Mucosa of rectum (tissue), 2 donors: ENCODE results near the gene ROCK1.

Experiments
- H3K27ac ChIP-seq, 2 donors: one replicate each; pipeline ENCODE4 v1.7.0; 2013; ENCODE audit warnings: inconsistent platforms in 2 of 2, low read depth in 2 of 2, low read length in 2 of 2
- H3K27me3 ChIP-seq, 2 donors: one replicate each; pipeline ENCODE4 v1.7.0; 2013; ENCODE audit warnings: low read length in 2 of 2; ENCODE audit not compliant: control insufficient read depth in 2 of 2, insufficient read depth in 2 of 2
- H3K36me3 ChIP-seq, 2 donors: one replicate each; pipeline ENCODE4 v1.7.0; 2013; ENCODE audit warnings: low read length in 2 of 2; ENCODE audit not compliant: control insufficient read depth in 2 of 2, insufficient read depth in 2 of 2
- H3K4me1 ChIP-seq, 2 donors: one replicate each; pipeline ENCODE4 v1.7.0; 2013; ENCODE audit warnings: low read length in 2 of 2, mild to moderate bottlenecking in 1 of 2; ENCODE audit not compliant: control insufficient read depth in 2 of 2, insufficient read depth in 2 of 2
- H3K4me3 ChIP-seq, 2 donors: one replicate each; pipeline ENCODE4 v1.7.0; 2013; ENCODE audit warnings: low read length in 2 of 2
- H3K9ac ChIP-seq, 2 donors: one replicate each; pipeline ENCODE4 v1.7.0; 2013; ENCODE audit warnings: low read length in 2 of 2, low read depth in 1 of 2, mild to moderate bottlenecking in 1 of 2
- H3K9me3 ChIP-seq, 2 donors: one replicate each; pipeline ENCODE4 v1.7.0; 2013; ENCODE audit warnings: low read length in 2 of 2; ENCODE audit not compliant: control insufficient read depth in 2 of 2
- donor health status: healthy.
- donor health status: Normal muscosa, but diverticular disease.

ROCK1 gene

GRCh38 chr18:21105936-21106335, 5.7 kb downstream of the ROCK1 start:
- H3K27ac ChIP-seq: no peak overlapping the region
- no peak overlapping the region for H3K4me3 ChIP-seq
- no peaks in the 10 kb centered on the region for H3K36me3 ChIP-seq
- no peaks in the 10 kb centered on the region for H3K27me3 ChIP-seq
- H3K9me3 ChIP-seq: no peaks in the 10 kb centered on the region
- H3K9ac ChIP-seq: no peak overlapping the region
- peaks cover 6 to 12% of the 10 kb centered on the region in 2 donors for H3K4me1 ChIP-seq

- Histone ChIP-seq H3K4me1 (no peaks in the 10 kb centered on the region), H3K9me3 (no peaks in the 10 kb centered on the region)
Measured at GRCh38 chr18:21101172-21101571, 10.4 kb downstream of the ROCK1 start.

GRCh38 chr18:21100678-21101077, 10.9 kb downstream of the ROCK1 start:
- Histone ChIP-seq H3K4me3 (no peak overlapping the region), H3K9ac (no peak overlapping the region)

More at GRCh38 chr18:21101172-21101571, 10.4 kb downstream of the ROCK1 start:
- H3K27me3 ChIP-seq: no peaks in the 10 kb centered on the region
- H3K27ac ChIP-seq: no peak overlapping the region
- H3K9ac ChIP-seq: no peak overlapping the region
- no peaks in the 10 kb centered on the region for H3K36me3 ChIP-seq
- H3K4me3 ChIP-seq: no peak overlapping the region

GRCh38 chr18:21100146-21100545, 11.5 kb downstream of the ROCK1 start:
- Histone ChIP-seq H3K36me3 (no peaks in the 10 kb centered on the region), H3K9me3 (no peaks in the 10 kb centered on the region), H3K9ac (no peak overlapping the region), H3K4me3 (no peak overlapping the region), H3K27ac (no peak overlapping the region), H3K4me1 (no peaks in the 10 kb centered on the region), H3K27me3 (no peaks in the 10 kb centered on the region)

More at GRCh38 chr18:21100678-21101077, 10.9 kb downstream of the ROCK1 start:
- Histone ChIP-seq H3K27ac (no peak overlapping the region), H3K9me3 (no peaks in the 10 kb centered on the region), H3K36me3 (no peaks in the 10 kb centered on the region), H3K4me1 (no peaks in the 10 kb centered on the region), H3K27me3 (no peaks in the 10 kb centered on the region)

- Histone ChIP-seq H3K4me1 (no peaks in the 10 kb centered on the region), H3K36me3 (no peaks in the 10 kb centered on the region), H3K27ac (no peak overlapping the region)
Measured at GRCh38 chr18:21099442-21099841, 12.2 kb downstream of the ROCK1 start.

GRCh38 chr18:21096760-21097159, 14.9 kb downstream of the ROCK1 start:
- H3K36me3 ChIP-seq: no peaks in the 10 kb centered on the region
- H3K4me1 ChIP-seq: no peaks in the 10 kb centered on the region
- H3K27ac ChIP-seq: no peak overlapping the region
- H3K9ac ChIP-seq: no peak overlapping the region
- H3K9me3 ChIP-seq: no peaks in the 10 kb centered on the region
- H3K4me3 ChIP-seq: no peak overlapping the region
- H3K27me3 ChIP-seq: no peaks in the 10 kb centered on the region

More at GRCh38 chr18:21099442-21099841, 12.2 kb downstream of the ROCK1 start:
- Histone ChIP-seq H3K9ac (no peak overlapping the region), H3K27me3 (no peaks in the 10 kb centered on the region), H3K9me3 (no peaks in the 10 kb centered on the region), H3K4me3 (no peak overlapping the region)

GRCh38 chr18:21093133-21093532, 18.5 kb downstream of the ROCK1 start:
- Histone ChIP-seq H3K36me3 (no peaks in the 10 kb centered on the region), H3K4me1 (no peaks in the 10 kb centered on the region), H3K27me3 (no peaks in the 10 kb centered on the region), H3K27ac (no peak overlapping the region), H3K4me3 (no peak overlapping the region), H3K9me3 (no peaks in the 10 kb centered on the region), H3K9ac (no peak overlapping the region)

- H3K9ac ChIP-seq: no peak overlapping the region
- H3K4me1 ChIP-seq: no peaks in the 10 kb centered on the region
- no peaks in the 10 kb centered on the region for H3K9me3 ChIP-seq
- H3K27me3 ChIP-seq: no peaks in the 10 kb centered on the region
- no peak overlapping the region for H3K27ac ChIP-seq
- no peaks in the 10 kb centered on the region for H3K36me3 ChIP-seq
- no peak overlapping the region for H3K4me3 ChIP-seq
Measured at GRCh38 chr18:21090680-21091079, 20.9 kb downstream of the ROCK1 start.

- Histone ChIP-seq H3K9me3 (no peaks in the 10 kb centered on the region), H3K9ac (no peak overlapping the region), H3K36me3 (no peaks in the 10 kb centered on the region), H3K4me1 (no peaks in the 10 kb centered on the region), H3K27ac (no peak overlapping the region), H3K27me3 (no peaks in the 10 kb centered on the region), H3K4me3 (no peak overlapping the region)
Measured at GRCh38 chr18:21085579-21086166, 25.9 kb downstream of the ROCK1 start.

GRCh38 chr18:21084511-21085078, 27.0 kb downstream of the ROCK1 start:
- H3K9me3 ChIP-seq: no peaks in the 10 kb centered on the region
- no peak overlapping the region for H3K27ac ChIP-seq
- H3K4me3 ChIP-seq: no peak overlapping the region
- no peaks in the 10 kb centered on the region for H3K4me1 ChIP-seq
- no peak overlapping the region for H3K9ac ChIP-seq
- no peaks in the 10 kb centered on the region for H3K36me3 ChIP-seq
- H3K27me3 ChIP-seq: no peaks in the 10 kb centered on the region
